IMR-90 (cell line): ENCODE measurements around the gene FBN1. TPM values are rescaled to one million over a fixed set of nuclear protein-coding genes. Genes with fewer than 3 reads are reported as not detected.

Experiments used
- ATAC-seq: fragments of 200-7000 bp; cut with Tn5 transposase; 2 replicates; pipeline ENCODE4 v1.9.1; 2020; ENCODE audit warnings: low read depth, mild to moderate bottlenecking, moderate library complexity
- BruUV-seq: library from RNA; stranded (reverse); fragments of 400-500 nt; replicated peaks from 2 replicates; lab custom pipeline; 2021; lab: Mats Ljungman, UMichigan
- CTCF ChIA-PET: fragments of 300-600 bp; formaldehyde crosslinking; extraction: SDS; loops from one replicate; lab custom pipeline; 2021; ENCODE audit warnings: antibody characterized with exemption; lab: Yijun Ruan, JAX
- POLR2A ChIA-PET: fragments of 300-600 bp; sonication (Branson Sonifier 250); formaldehyde crosslinking; loops from one replicate; lab custom pipeline; 2022; ENCODE audit warnings: antibody characterized with exemption; ENCODE audit not compliant: unreplicated experiment; lab: Charles Lee
- DNase-seq: peaks from one replicate; pipeline ENCODE4 v3.0.0; 2013
- H2AFZ ChIP-seq: replicated peaks from 2 replicates; pipeline ENCODE3; 2013; ENCODE audit warnings: low read length, mild to moderate bottlenecking; ENCODE audit not compliant: poor library complexity
- H2AK5ac ChIP-seq: 2 replicates; pipeline ENCODE4 v1.6.1; 2013; ENCODE audit warnings: low read depth, low read length, inconsistent platforms
- H2AK9ac ChIP-seq: replicated peaks from 2 replicates; pipeline ENCODE3; 2013; ENCODE audit warnings: mild to moderate bottlenecking, low read depth, low read length, moderate library complexity; ENCODE audit not compliant: poor library complexity
- H2BK120ac ChIP-seq: 2 replicates; pipeline ENCODE4 v1.6.1; 2013; ENCODE audit warnings: low read depth, low read length, inconsistent platforms
- H2BK15ac ChIP-seq: 3 replicates; pipeline ENCODE4 v1.6.1; 2013; ENCODE audit warnings: low read depth, low read length, inconsistent platforms
- H2BK20ac ChIP-seq: 2 replicates; pipeline ENCODE4 v1.6.1; 2013; ENCODE audit warnings: low read depth, mild to moderate bottlenecking, inconsistent platforms, low read length, moderate library complexity
- H2BK5ac ChIP-seq: 2 replicates; pipeline ENCODE4 v1.6.1; 2013; ENCODE audit warnings: mild to moderate bottlenecking, low read depth, low read length, inconsistent platforms; ENCODE audit not compliant: poor library complexity, severe bottlenecking
- H3K14ac ChIP-seq: replicated peaks from 2 replicates; pipeline ENCODE4 v1.6.1; 2013; ENCODE audit warnings: low read depth, low read length, inconsistent platforms
- H3K18ac ChIP-seq: 2 replicates; pipeline ENCODE4 v1.6.1; 2013; ENCODE audit warnings: low read depth, low read length, control low read depth
- H3K23ac ChIP-seq: 2 replicates; pipeline ENCODE4 v1.6.1; 2013; ENCODE audit warnings: low read depth, low read length, inconsistent platforms
- H3K27ac ChIP-seq: 2 replicates; pipeline ENCODE4 v1.5.1; 2013; ENCODE audit warnings: mild to moderate bottlenecking, control low read depth, low read length; ENCODE audit not compliant: insufficient read depth
- H3K27me3 ChIP-seq: 2 replicates; pipeline ENCODE4 v1.6.1; 2013; ENCODE audit warnings: low read length; ENCODE audit not compliant: control insufficient read depth, insufficient read depth
- H3K36me3 ChIP-seq: 2 replicates; pipeline ENCODE4 v1.6.1; 2013; ENCODE audit warnings: low read length, mixed read lengths; ENCODE audit not compliant: control insufficient read depth, insufficient read depth
- H3K4ac ChIP-seq: 2 replicates; pipeline ENCODE4 v1.6.1; 2013; ENCODE audit warnings: low read depth, low read length, inconsistent platforms
- H3K4me1 ChIP-seq: 2 replicates; pipeline ENCODE4 v1.6.1; 2013; ENCODE audit warnings: low read length, mixed read lengths; ENCODE audit not compliant: control insufficient read depth, insufficient read depth
- H3K4me2 ChIP-seq: 2 replicates; pipeline ENCODE4 v1.6.1; 2013; ENCODE audit warnings: low read depth, mild to moderate bottlenecking, control low read depth, low read length, moderate library complexity
- H3K4me3 ChIP-seq: 2 replicates; pipeline ENCODE4 v1.5.1; 2013; ENCODE audit warnings: low read depth, mild to moderate bottlenecking, control low read depth, low read length, moderate library complexity; ENCODE audit not compliant: insufficient read depth
- H3K56ac ChIP-seq: 2 replicates; pipeline ENCODE4 v1.6.1; 2013; ENCODE audit warnings: low read length, inconsistent platforms; ENCODE audit not compliant: insufficient read depth; ENCODE audit errors: extremely low read depth
- H3K79me1 ChIP-seq, 2 experiments: 2 replicates each; pipeline ENCODE4 v1.6.1; 2013; ENCODE audit warnings: low read length in 2 of 2, inconsistent platforms in 1 of 2, low read depth in 1 of 2
- H3K9ac ChIP-seq: 2 replicates; pipeline ENCODE4 v1.6.1; 2013; ENCODE audit warnings: low read depth, low read length, control low read depth
- H3K9me1 ChIP-seq: 2 replicates; pipeline ENCODE4 v1.6.1; 2013; ENCODE audit warnings: low read length, inconsistent platforms; ENCODE audit not compliant: insufficient read depth
- H3K9me3 ChIP-seq: 2 replicates; pipeline ENCODE4 v1.6.1; 2013; ENCODE audit warnings: low read length; ENCODE audit not compliant: control insufficient read depth, insufficient read depth
- H4K20me1 ChIP-seq: 2 replicates; pipeline ENCODE4 v1.6.1; 2013; ENCODE audit warnings: low read length, inconsistent platforms; ENCODE audit not compliant: insufficient read depth
- H4K5ac ChIP-seq: 2 replicates; pipeline ENCODE4 v1.6.1; 2013; ENCODE audit warnings: mild to moderate bottlenecking, low read depth, low read length, control low read depth
- H4K8ac ChIP-seq, 2 experiments: 2 replicates each; pipeline ENCODE4 v1.6.1; 2013; ENCODE audit warnings: low read depth in 2 of 2, low read length in 2 of 2, control low read depth in 1 of 2, inconsistent platforms in 1 of 2
- H4K91ac ChIP-seq: 2 replicates; pipeline ENCODE4 v1.6.1; 2013; ENCODE audit warnings: low read depth, low read length, inconsistent platforms; ENCODE audit not compliant: insufficient read depth
- BHLHE40 ChIP-seq: fragments of 150-350 bp; IDR thresholded peaks from 2 replicates; pipeline ENCODE4 v1.6.1; 2016; ENCODE audit warnings: mild to moderate bottlenecking, low read depth, low read length
- CEBPB ChIP-seq: IDR thresholded peaks from 2 replicates; pipeline ENCODE4 v1.6.1; 2012; ENCODE audit warnings: low read depth, low read length, improper control_type of control experiment
- CHD1 ChIP-seq: IDR thresholded peaks from 2 replicates; pipeline ENCODE4 v1.6.1; 2012; ENCODE audit warnings: low read depth, low read length, improper control_type of control experiment
- CTCF ChIP-seq: conservative IDR thresholded peaks from 2 replicates; pipeline ENCODE4 v1.5.1; 2012; ENCODE audit warnings: mild to moderate bottlenecking, low read depth, low read length, improper control_type of control experiment
- FOS ChIP-seq: fragments of 150-350 bp; IDR thresholded peaks from 2 replicates; pipeline ENCODE4 v1.6.1; 2016; ENCODE audit warnings: low read depth, low read length
- MAFK ChIP-seq: IDR thresholded peaks from 2 replicates; pipeline ENCODE4 v1.6.1; 2012; ENCODE audit warnings: low read depth, low read length, improper control_type of control experiment
- MAZ ChIP-seq: IDR thresholded peaks from 2 replicates; pipeline ENCODE4 v1.6.1; 2012; ENCODE audit warnings: low read depth, mild to moderate bottlenecking, low read length, improper control_type of control experiment, moderate library complexity, borderline replicate concordance
- MXI1 ChIP-seq: IDR thresholded peaks from 2 replicates; pipeline ENCODE4 v1.6.1; 2012; ENCODE audit warnings: low read depth, mild to moderate bottlenecking, low read length, moderate library complexity, borderline replicate concordance
- NFE2L2 ChIP-seq: fragments of 150-350 bp; IDR thresholded peaks from 2 replicates; pipeline ENCODE4 v1.6.1; 2016; ENCODE audit warnings: low read depth, mild to moderate bottlenecking, low read length
- POLR2A ChIP-seq: IDR thresholded peaks from 2 replicates; pipeline ENCODE4 v1.6.1; 2012; ENCODE audit warnings: mild to moderate bottlenecking, low read depth, low read length
- RAD21 ChIP-seq: IDR thresholded peaks from 2 replicates; pipeline ENCODE4 v1.6.1; 2012; ENCODE audit warnings: low read length, improper control_type of control experiment
- RCOR1 ChIP-seq: IDR thresholded peaks from 2 replicates; pipeline ENCODE4 v1.6.1; 2012; ENCODE audit warnings: mild to moderate bottlenecking, low read length, improper control_type of control experiment; ENCODE audit not compliant: insufficient replicate concordance
- RFX5 ChIP-seq: IDR thresholded peaks from 2 replicates; pipeline ENCODE4 v1.8.0; 2012; ENCODE audit warnings: low read depth, mild to moderate bottlenecking, low read length, moderate library complexity
- SMC3 ChIP-seq: fragments of 150-350 bp; IDR thresholded peaks from 2 replicates; pipeline ENCODE4 v1.6.1; 2016; ENCODE audit warnings: low read depth, mild to moderate bottlenecking, antibody characterized with exemption, low read length, moderate library complexity
- USF2 ChIP-seq: fragments of 150-350 bp; IDR thresholded peaks from 2 replicates; pipeline ENCODE4 v1.6.1; 2017; ENCODE audit warnings: mild to moderate bottlenecking, antibody characterized with exemption, low read length, low read depth
- WGBS, 2 experiments: methylation state at CpG; one replicate each; pipeline versions ENCODE4 v1.1.5 to v1.1.7; 2013; ENCODE audit warnings: missing lambda C conversion rate in 2 of 2; ENCODE audit not compliant: insufficient read length in 1 of 2; ENCODE audit errors: extremely low coverage in 2 of 2; 5-methylcytosine and 5-hydroxymethylcytosine counted together
- dilution Hi-C: fragments of 300-500 bp; cut with HindIII; formaldehyde crosslinking; loops from one replicate; pipeline ENCODE4 v1.14.3; 2018; ENCODE audit warnings: low sequenced_read_pairs; ENCODE audit not compliant: unreplicated experiment
- in situ Hi-C: fragments of 300-500 bp; cut with MboI; formaldehyde crosslinking; loops from 3 replicates; pipeline ENCODE4 v1.14.3; 2019; ENCODE audit warnings: low sequenced_read_pairs, inconsistent platforms, mixed read lengths
- intact Hi-C: fragments of 100-400 bp; cut with micrococcal nuclease; formaldehyde crosslinking; loops from 2 replicates; pipeline ENCODE4 v1.10.0; 2022
- polyA plus RNA-seq, 3 experiments: library from polyadenylated mRNA; depleted of rRNA; stranded (reverse); fragments of >200 nt; gene quantifications; 2 replicates each; pipeline ENCODE4 v1.2.3, GENCODE V29; 2012; ENCODE audit warnings: low replicate concordance in 1 of 3
- total RNA-seq: library from RNA; depleted of rRNA; stranded (reverse); fragments of >200 nt; gene quantifications from 2 replicates; pipeline ENCODE4 v1.2.3, GENCODE V29; 2012
- TF ChIP-seq, protein P1 (sequence below): fragments of 150-350 bp; IDR thresholded peaks from 2 replicates; pipeline ENCODE4 v1.6.1; 2016; ENCODE audit warnings: low read depth, mild to moderate bottlenecking, low read length, moderate library complexity, borderline replicate concordance

FBN1 gene
- total and polyA plus RNA-seq, 2 of the 4 experiments (the other 2 are of a cell fraction) = 134 to 283 TPM

- H3K14ac ChIP-seq = no peak overlapping the region
- ATAC-seq (no peak), DNase-seq (no peak)
- H3K9me1 ChIP-seq = peaks cover 18% of the 10 kb centered on the region
- 0 out of 2 replicates have a peak overlapping the region, but pooled peaks have one; percentile 15 for H3K27ac ChIP-seq
- H3K18ac ChIP-seq = no peak overlapping the region
- H2BK120ac ChIP-seq = no peak overlapping the region
- H4K91ac ChIP-seq = no peak overlapping the region
- dilution Hi-C loops (no loop called here), intact Hi-C loops (no loop called here), in situ Hi-C loops (no loop called here)
- no peak overlapping the region for H3K56ac ChIP-seq
- H3K4me2 ChIP-seq = no peak overlapping the region
- H2AK5ac ChIP-seq = no peak overlapping the region
- H3K9me3 ChIP-seq = no peaks in the 10 kb centered on the region
- WGBS, 2 experiments = no CpG with 5 or more reads among the region's 1 CpG
- no peak overlapping the region for H2AK9ac ChIP-seq
- peaks cover 58% of the 10 kb centered on the region for H3K36me3 ChIP-seq
- H3K23ac ChIP-seq = no peak overlapping the region
- peaks cover 15 to 44% of the 10 kb centered on the region in 2 experiments; a peak in 3 of 4 replicates for H3K79me1 ChIP-seq
- H2BK15ac ChIP-seq = no peak overlapping the region
- H2AFZ ChIP-seq = no peak overlapping the region
- no peak overlapping the region for H2BK20ac ChIP-seq
- no peak overlapping the region for H3K9ac ChIP-seq
- POLR2A ChIA-PET = no interaction called here
- CTCF ChIA-PET = no interaction called here
- H4K8ac ChIP-seq = no peak overlapping the region
- peaks cover 2% of the 10 kb centered on the region for H3K4me1 ChIP-seq
- no peak overlapping the region for H4K5ac ChIP-seq
- H4K20me1 ChIP-seq = no peaks in the 10 kb centered on the region
- no TSS peak for BruUV-seq
- no peak overlapping the region for H2BK5ac ChIP-seq
- no peak overlapping the region for H3K4ac ChIP-seq
- no peak overlapping the region for H3K4me3 ChIP-seq
- H3K27me3 ChIP-seq = no peaks in the 10 kb centered on the region
- no peak for TF ChIP-seq BHLHE40
- TF ChIP-seq SMC3 = no peak
- no peak for TF ChIP-seq CEBPB
- TF ChIP-seq RFX5 = no peak
- no peak for TF ChIP-seq RCOR1
- no peak for TF ChIP-seq NFE2L2
- no peak for TF ChIP-seq MAFK
- TF ChIP-seq MXI1 = no peak
- TF ChIP-seq FOS = no peak
- no peak for TF ChIP-seq CHD1
- TF ChIP-seq, protein P1, sequence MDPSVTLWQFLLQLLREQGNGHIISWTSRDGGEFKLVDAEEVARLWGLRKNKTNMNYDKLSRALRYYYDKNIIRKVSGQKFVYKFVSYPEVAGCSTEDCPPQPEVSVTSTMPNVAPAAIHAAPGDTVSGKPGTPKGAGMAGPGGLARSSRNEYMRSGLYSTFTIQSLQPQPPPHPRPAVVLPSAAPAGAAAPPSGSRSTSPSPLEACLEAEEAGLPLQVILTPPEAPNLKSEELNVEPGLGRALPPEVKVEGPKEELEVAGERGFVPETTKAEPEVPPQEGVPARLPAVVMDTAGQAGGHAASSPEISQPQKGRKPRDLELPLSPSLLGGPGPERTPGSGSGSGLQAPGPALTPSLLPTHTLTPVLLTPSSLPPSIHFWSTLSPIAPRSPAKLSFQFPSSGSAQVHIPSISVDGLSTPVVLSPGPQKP = no peak
- no peak for TF ChIP-seq USF2
- no peak for TF ChIP-seq POLR2A
- no peak for TF ChIP-seq RAD21
- no peak for TF ChIP-seq CTCF
- no peak for TF ChIP-seq MAZ
These were observed 178.7 kb downstream of the FBN1 start for GRCh38 chr15:48466820-48467219.
